A549 (cell line): Measurements from ENCODE around the gene RPS6KB2. TPM values are rescaled to one million over a fixed set of nuclear protein-coding genes. Genes with fewer than 3 reads are reported as not detected.

Experiments used
- ATAC-seq, 2 experiments: fragments of 200-7000 bp in 1 of 2; fragments of >200 bp in 1 of 2; cut with Nextera tagmentation in 1 of 2; cut with Tn5 transposase in 1 of 2; 3 replicates each; pipeline versions ENCODE4 v1.8.0 to v1.9.1; 2018 to 2020; ENCODE audit warnings: mild to moderate bottlenecking in 1 of 2, moderate library complexity in 1 of 2
- CTCF ChIA-PET: fragments of 300-600 bp; sonication (Branson Sonifier 250); formaldehyde crosslinking; extraction: SDS; loops from one replicate; lab custom pipeline; 2021; ENCODE audit warnings: antibody characterized with exemption, inconsistent platforms; lab: Yijun Ruan, JAX
- POLR2A ChIA-PET: fragments of 350-600 bp; formaldehyde crosslinking; extraction: SDS; loops from one replicate; lab custom pipeline; 2021; ENCODE audit warnings: antibody characterized with exemption, inconsistent platforms; lab: Yijun Ruan, JAX
- DNase-seq, 2 experiments: peaks; one replicate each; pipeline versions ENCODE4 v3.0.0 to v3.0.0-alpha.2; 2011 to 2016; ENCODE audit warnings: low read depth in 1 of 2, low spot score in 1 of 2
- FAIRE-seq: peaks from 2 replicates; lab custom pipeline; 2011; peaks lifted over from hg19 to GRCh38; lab: Jason Lieb, UNC
- H3K27ac ChIP-seq, 2 experiments: fragments of >200 bp; sonication (Bioruptor Twin); formaldehyde crosslinking; 3 replicates each; pipeline ENCODE4 v1.5.1; 2016 to 2017
- H3K4me1 ChIP-seq: fragments of >200 bp; sonication (Bioruptor Twin); formaldehyde crosslinking; 3 replicates; pipeline ENCODE4 v1.6.1; 2016
- H3K4me2 ChIP-seq: fragments of >200 bp; sonication (Bioruptor Twin); formaldehyde crosslinking; 3 replicates; pipeline ENCODE4 v1.6.1; 2016
- H3K4me3 ChIP-seq: fragments of >200 bp; sonication (Bioruptor Twin); formaldehyde crosslinking; 3 replicates; pipeline ENCODE4 v1.5.1; 2016
- H3K9me3 ChIP-seq: fragments of >200 bp; sonication (Bioruptor Twin); formaldehyde crosslinking; 3 replicates; pipeline ENCODE4 v1.6.1; 2016
- CBX2 ChIP-seq: fragments of 200-600 bp; sonication (generic); IDR thresholded peaks from 2 replicates; pipeline ENCODE4 v1.6.1; 2016; ENCODE audit warnings: low read depth, mild to moderate bottlenecking, borderline replicate concordance
- CHD2 ChIP-seq: fragments of 150-350 bp; IDR thresholded peaks from 2 replicates; pipeline ENCODE4 v1.6.1; 2014; ENCODE audit warnings: low read length; ENCODE audit not compliant: partially characterized antibody
- EHF ChIP-seq: fragments of 250-450 bp; sonication (Bioruptor Pico); IDR thresholded peaks from 2 replicates; pipeline ENCODE4 v1.5.0; 2020; ENCODE audit warnings: mild to moderate bottlenecking
- ESRRA ChIP-seq: fragments of 150-350 bp; IDR thresholded peaks from 2 replicates; pipeline ENCODE4 v1.6.1; 2014; ENCODE audit warnings: mild to moderate bottlenecking, low read length, borderline replicate concordance
- FOSL2 ChIP-seq, 2 experiments: fragments of 450-650 bp in 1 of 2; fragments of >200 bp in 1 of 2; sonication (Bioruptor Twin) in 1 of 2; formaldehyde crosslinking; IDR thresholded peaks; 2 replicates each; pipeline versions ENCODE4 v1.5.0 to v1.6.1; 2016 to 2020; ENCODE audit warnings: mild to moderate bottlenecking in 1 of 2, moderate library complexity in 1 of 2
- HDAC2 ChIP-seq: fragments of 200-600 bp; sonication (generic); IDR thresholded peaks from 2 replicates; pipeline ENCODE4 v1.6.1; 2016
- HOXA7 ChIP-seq: fragments of 250-450 bp; sonication (Bioruptor Pico); IDR thresholded peaks from 2 replicates; pipeline ENCODE4 v1.5.0; 2020; ENCODE audit warnings: mild to moderate bottlenecking, moderate library complexity
- HOXB13 ChIP-seq: fragments of 250-450 bp; sonication (Bioruptor Pico); IDR thresholded peaks from 2 replicates; pipeline ENCODE4 v1.5.0; 2020; ENCODE audit warnings: low read depth, mild to moderate bottlenecking, moderate library complexity
- NPAS2 ChIP-seq: fragments of 250-450 bp; sonication (Bioruptor Pico); IDR thresholded peaks from 2 replicates; pipeline ENCODE4 v1.8.0; 2022; ENCODE audit warnings: mild to moderate bottlenecking, moderate library complexity, borderline replicate concordance
- PHF8 ChIP-seq: fragments of 200-600 bp; sonication (generic); IDR thresholded peaks from 2 replicates; pipeline ENCODE4 v1.6.1; 2016; ENCODE audit warnings: low read depth, mild to moderate bottlenecking, antibody characterized with exemption, moderate library complexity, borderline replicate concordance
- POLR2AphosphoS2 ChIP-seq: conservative IDR thresholded peaks from 2 replicates; pipeline ENCODE4 v1.6.1; 2012; ENCODE audit warnings: low read length, improper control_type of control experiment, inconsistent platforms
- RNF2 ChIP-seq: fragments of 200-600 bp; sonication (generic); IDR thresholded peaks from 2 replicates; pipeline ENCODE4 v1.6.1; 2016; ENCODE audit warnings: low read depth, mild to moderate bottlenecking, antibody characterized with exemption, moderate library complexity, borderline replicate concordance
- SMC3 ChIP-seq: fragments of >200 bp; sonication (Bioruptor Twin); formaldehyde crosslinking; IDR thresholded peaks from 3 replicates; pipeline ENCODE4 v1.6.1; 2018; ENCODE audit warnings: inconsistent platforms
- SREBF2 ChIP-seq: fragments of 450-650 bp; IDR thresholded peaks from 2 replicates; pipeline ENCODE4 v1.6.1; 2014; ENCODE audit warnings: mild to moderate bottlenecking, moderate library complexity
- ZSCAN20 ChIP-seq: fragments of 250-450 bp; sonication (Bioruptor Pico); IDR thresholded peaks from 2 replicates; pipeline ENCODE4 v1.8.0; 2022; ENCODE audit warnings: mild to moderate bottlenecking, moderate library complexity
- WGBS: methylation state at CpG from one replicate; pipeline ENCODE4 v1.1.6; 2017; ENCODE audit errors: missing lambda C conversion rate; 5-methylcytosine and 5-hydroxymethylcytosine counted together
- polyA plus RNA-seq, 4 experiments: library from polyadenylated mRNA; depleted of rRNA in 3 of 4; stranded (reverse); fragments of >200 nt; fragmentation: RNase III in 1 of 4; extraction: RNeasy Plus Mini Kit Qiagen cat#74134 plus additional on column Dnase treatment in 1 of 4; gene quantifications; 2 replicates in 3 of 4; 3 replicates in 1 of 4; pipeline ENCODE4 v1.2.3, GENCODE V29; 2011 to 2017
- TF ChIP-seq, protein P1 (sequence below): fragments of 200-600 bp; sonication (generic); IDR thresholded peaks from 2 replicates; pipeline ENCODE4 v1.6.1; 2016; ENCODE audit warnings: antibody characterized with exemption, mild to moderate bottlenecking, moderate library complexity
- TF ChIP-seq, protein P2 (sequence below): IDR thresholded peaks from 2 replicates; pipeline ENCODE4 v1.6.1; 2012

The RPS6KB2 gene
- polyA plus RNA-seq, 2 of the 4 experiments (the other 2 are of a cell fraction): 40.9 to 47.9 TPM

DNA sequence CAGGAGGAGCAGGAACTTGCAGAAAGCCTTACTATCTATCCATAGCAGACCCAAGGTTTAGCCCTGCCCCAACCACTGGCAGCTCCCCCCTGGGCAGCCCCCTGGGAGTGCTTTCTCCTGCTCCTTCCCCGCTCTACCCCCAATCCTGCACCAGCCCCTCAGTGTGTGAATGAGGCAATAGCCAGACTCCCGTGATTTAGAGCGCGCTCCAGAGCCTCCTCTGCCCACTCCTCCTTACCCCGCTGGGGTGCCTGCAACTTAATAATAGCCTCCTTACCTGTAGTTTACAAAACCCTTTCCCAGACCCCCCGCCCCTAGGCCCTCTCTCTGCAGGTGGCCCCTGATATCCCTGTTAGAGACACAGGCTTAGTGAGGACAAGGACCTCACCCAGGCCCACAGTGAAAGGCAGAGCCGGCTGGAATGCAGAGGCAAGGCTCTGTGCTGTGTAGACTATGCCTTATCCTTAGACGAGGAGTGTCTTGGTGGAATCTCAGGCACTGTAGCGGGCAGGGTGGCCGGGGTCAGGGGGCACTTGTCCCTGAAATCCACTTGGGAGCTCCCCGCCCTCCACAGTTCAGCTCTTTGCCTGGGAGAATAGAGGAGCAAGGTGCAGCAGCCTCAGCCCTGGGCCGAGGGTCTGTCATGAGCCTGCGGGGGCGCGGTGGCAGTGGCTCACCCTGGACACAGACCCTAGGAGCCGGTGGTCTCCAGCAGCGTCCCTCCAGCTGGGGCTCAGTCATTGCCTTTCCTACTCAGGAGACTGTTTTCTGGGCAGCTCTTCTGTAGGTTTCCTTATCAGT lies 17.1 kb upstream of the RPS6KB2 start:
- POLR2A ChIA-PET: interaction anchor here (0.7 kb wide), 1 partner anchor 10 kb away, joined by 3 read pairs; no protein-coding TSS in a partner anchor
- ATAC-seq (no peak), DNase-seq (no peak), FAIRE-seq (no peak)
- no peak for TF ChIP-seq ESRRA
- no peak for TF ChIP-seq SMC3
- TF ChIP-seq ZSCAN20 (CRISPR knock-in tag): no peak
- TF ChIP-seq, protein P1, sequence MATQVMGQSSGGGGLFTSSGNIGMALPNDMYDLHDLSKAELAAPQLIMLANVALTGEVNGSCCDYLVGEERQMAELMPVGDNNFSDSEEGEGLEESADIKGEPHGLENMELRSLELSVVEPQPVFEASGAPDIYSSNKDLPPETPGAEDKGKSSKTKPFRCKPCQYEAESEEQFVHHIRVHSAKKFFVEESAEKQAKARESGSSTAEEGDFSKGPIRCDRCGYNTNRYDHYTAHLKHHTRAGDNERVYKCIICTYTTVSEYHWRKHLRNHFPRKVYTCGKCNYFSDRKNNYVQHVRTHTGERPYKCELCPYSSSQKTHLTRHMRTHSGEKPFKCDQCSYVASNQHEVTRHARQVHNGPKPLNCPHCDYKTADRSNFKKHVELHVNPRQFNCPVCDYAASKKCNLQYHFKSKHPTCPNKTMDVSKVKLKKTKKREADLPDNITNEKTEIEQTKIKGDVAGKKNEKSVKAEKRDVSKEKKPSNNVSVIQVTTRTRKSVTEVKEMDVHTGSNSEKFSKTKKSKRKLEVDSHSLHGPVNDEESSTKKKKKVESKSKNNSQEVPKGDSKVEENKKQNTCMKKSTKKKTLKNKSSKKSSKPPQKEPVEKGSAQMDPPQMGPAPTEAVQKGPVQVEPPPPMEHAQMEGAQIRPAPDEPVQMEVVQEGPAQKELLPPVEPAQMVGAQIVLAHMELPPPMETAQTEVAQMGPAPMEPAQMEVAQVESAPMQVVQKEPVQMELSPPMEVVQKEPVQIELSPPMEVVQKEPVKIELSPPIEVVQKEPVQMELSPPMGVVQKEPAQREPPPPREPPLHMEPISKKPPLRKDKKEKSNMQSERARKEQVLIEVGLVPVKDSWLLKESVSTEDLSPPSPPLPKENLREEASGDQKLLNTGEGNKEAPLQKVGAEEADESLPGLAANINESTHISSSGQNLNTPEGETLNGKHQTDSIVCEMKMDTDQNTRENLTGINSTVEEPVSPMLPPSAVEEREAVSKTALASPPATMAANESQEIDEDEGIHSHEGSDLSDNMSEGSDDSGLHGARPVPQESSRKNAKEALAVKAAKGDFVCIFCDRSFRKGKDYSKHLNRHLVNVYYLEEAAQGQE: no peak
- no peak for TF ChIP-seq HOXA7
- TF ChIP-seq HDAC2: no peak
- no peak for TF ChIP-seq HOXB13 (CRISPR knock-in tag)
- TF ChIP-seq RNF2: no peak
- TF ChIP-seq EHF (CRISPR knock-in tag): no peak
- TF ChIP-seq SREBF2: no peak
- no peak for TF ChIP-seq POLR2AphosphoS2
- TF ChIP-seq, protein P2, sequence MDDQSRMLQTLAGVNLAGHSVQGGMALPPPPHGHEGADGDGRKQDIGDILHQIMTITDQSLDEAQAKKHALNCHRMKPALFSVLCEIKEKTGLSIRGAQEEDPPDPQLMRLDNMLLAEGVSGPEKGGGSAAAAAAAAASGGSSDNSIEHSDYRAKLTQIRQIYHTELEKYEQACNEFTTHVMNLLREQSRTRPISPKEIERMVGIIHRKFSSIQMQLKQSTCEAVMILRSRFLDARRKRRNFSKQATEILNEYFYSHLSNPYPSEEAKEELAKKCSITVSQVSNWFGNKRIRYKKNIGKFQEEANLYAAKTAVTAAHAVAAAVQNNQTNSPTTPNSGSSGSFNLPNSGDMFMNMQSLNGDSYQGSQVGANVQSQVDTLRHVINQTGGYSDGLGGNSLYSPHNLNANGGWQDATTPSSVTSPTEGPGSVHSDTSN: no peak
- CTCF ChIA-PET: interaction anchor here (4.0 kb wide), 1 partner anchor 8 kb away, joined by 36 read pairs; the partner anchor contains the start of genes PPP1CA and TBC1D10C
- Histone ChIP-seq H3K9me3 (no peaks in the 10 kb centered on the region), H3K4me3 (no peak overlapping the region), H3K27ac (no peak overlapping the region), H3K4me2 (no peak overlapping the region), H3K4me1 (peaks cover 17% of the 10 kb centered on the region)
- WGBS: 83% methylated on average over 16 of the region's 17 CpGs

DNA sequence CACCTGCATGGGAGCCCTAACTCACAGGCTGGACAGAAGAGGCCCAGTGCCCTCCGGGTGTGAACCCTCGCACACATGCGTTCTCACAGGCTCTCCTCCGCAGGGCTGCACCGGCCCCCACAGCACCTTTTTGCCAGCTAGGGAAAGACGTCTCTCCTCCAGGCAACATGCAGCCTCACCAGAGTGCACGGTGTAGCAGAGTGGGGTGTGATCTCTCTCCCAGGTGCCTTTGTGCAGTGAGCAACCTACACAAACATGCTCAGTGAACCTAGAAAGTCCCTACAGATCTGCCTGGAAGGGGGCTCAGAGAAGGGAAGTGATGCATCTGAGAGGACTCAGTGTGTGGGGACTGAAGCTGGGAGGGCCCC lies 16.5 kb upstream of the RPS6KB2 start:
- H3K4me1 ChIP-seq: peaks cover 23% of the 10 kb centered on the region
- H3K4me3 ChIP-seq: no peak overlapping the region
- FAIRE-seq (no peak), DNase-seq (no peak), ATAC-seq (no peak)
- WGBS: 63% methylated on average over 7 of the region's 7 CpGs
- H3K9me3 ChIP-seq: no peaks in the 10 kb centered on the region
- ChIA-PET POLR2A (interaction anchor here (0.7 kb wide), 1 partner anchor 9 kb away, joined by 3 read pairs; no protein-coding TSS in a partner anchor), CTCF (interaction anchor here (4.0 kb wide), 1 partner anchor 9 kb away, joined by 36 read pairs; the partner anchor contains the start of genes PPP1CA and TBC1D10C)
- H3K4me2 ChIP-seq: no peak overlapping the region
- no peak overlapping the region for H3K27ac ChIP-seq
- TF ChIP-seq PHF8: no peak
- no peak for TF ChIP-seq NPAS2 (CRISPR knock-in tag)
- TF ChIP-seq FOSL2 (IDR thresholded peaks at IDR 0.05): no peak
- TF ChIP-seq FOSL2 (CRISPR knock-in tag; IDR thresholded peaks at IDR 0.05): no peak
- TF ChIP-seq ESRRA: no peak
- TF ChIP-seq HDAC2: no peak
- TF ChIP-seq, protein P2: no peak
- no peak for TF ChIP-seq CHD2
- no peak for TF ChIP-seq CBX2
